WI38 (cell line): ENCODE results near the gene ADAT1.

Experiments used
- H3K4me3 ChIP-seq: 2 replicates; pipeline ENCODE4 v1.5.1; 2011; ENCODE audit warnings: low read depth, mild to moderate bottlenecking, control low read depth, low read length
- CTCF ChIP-seq: IDR thresholded peaks from 2 replicates; pipeline ENCODE4 v1.5.1; 2012; ENCODE audit warnings: low read depth, mild to moderate bottlenecking, control low read depth, low read length

ADAT1 gene

GRCh38 chr16:75648265-75649076 lies 25.4 kb upstream of the ADAT1 start:
- peak overlapping the region; percentile 88 for H3K4me3 ChIP-seq
- TF ChIP-seq CTCF, result no peak

- H3K4me3 ChIP-seq, result peak within 1 kb of the TSS; percentile 88
- no peak for TF ChIP-seq CTCF
These were observed 24.6 kb upstream of the ADAT1 start, which contains the start of the genes KARS1 and TERF2IP for GRCh38 chr16:75647492-75648264. Gene KARS1, minus strand, starts transcription at chr16:75647665. Its CDS starts 26 bp downstream, at chr16:75647639. Gene TERF2IP, plus strand, starts transcription at chr16:75647773. Its CDS starts 110 bp downstream, at chr16:75647883.

GRCh38 chr16:75647112-75647491 lies 24.0 kb upstream of the ADAT1 start:
- peak overlapping the region; percentile 88 for H3K4me3 ChIP-seq
- no peak for TF ChIP-seq CTCF

GRCh38 chr16:75644240-75645012 lies 21.3 kb upstream of the ADAT1 start:
- TF ChIP-seq CTCF, result no peak
- no peak overlapping the region for H3K4me3 ChIP-seq

- no peak overlapping the region for H3K4me3 ChIP-seq
- TF ChIP-seq CTCF, result no peak
These were observed 17.5 kb upstream of the ADAT1 start for GRCh38 chr16:75640598-75640997.

- H3K4me3 ChIP-seq, result no peak overlapping the region
- TF ChIP-seq CTCF, result no peak
These were observed 12.0 kb upstream of the ADAT1 start for GRCh38 chr16:75635036-75635435.
